Measurements from ENCODE around the gene PHF20. TPM values are rescaled to one million over a fixed set of nuclear protein-coding genes. Genes with fewer than 3 reads are reported as not detected.
"Not testable (repeated sequence)": the region's sequence is repeated elsewhere in the genome, so short reads cannot be mapped to it uniquely, and the experiment has no call there.

PHF20 gene
- total RNA-seq, 1 donor from 2014 or later, result 53.8 TPM

DNA sequence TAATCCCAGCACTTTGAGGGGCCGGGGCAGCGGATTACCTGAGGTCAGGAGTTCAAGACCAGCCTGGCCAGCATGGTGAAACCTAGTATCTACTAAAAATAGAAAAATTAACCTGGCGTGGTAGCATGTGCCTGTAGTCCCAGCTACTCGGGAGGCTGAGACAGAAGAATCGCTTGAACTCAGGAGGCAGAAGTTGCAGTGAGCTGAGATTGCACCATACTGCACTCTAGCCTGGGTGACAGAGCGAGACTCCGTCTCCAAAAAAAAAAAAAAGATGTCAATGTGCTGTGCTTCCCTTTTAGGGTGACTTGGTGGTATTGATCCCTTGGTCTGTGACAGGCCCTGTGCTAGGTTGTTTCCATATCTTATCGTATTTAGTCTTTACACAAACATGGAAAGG lies 79.8 kb downstream of the PHF20 start:
- H3K36me3 Mint-ChIP-seq (ENCODE audit: low read depth), result peaks cover 42% of the 10 kb centered on the region
- H3K4me1 Mint-ChIP-seq; intact Hi-C loops (cut with micrococcal nuclease); H3K4me3 Mint-ChIP-seq; H3K27ac Mint-ChIP-seq; H3K9me3 Mint-ChIP-seq; H3K27me3 Mint-ChIP-seq; DNase-seq: not testable (repeated sequence)

DNA sequence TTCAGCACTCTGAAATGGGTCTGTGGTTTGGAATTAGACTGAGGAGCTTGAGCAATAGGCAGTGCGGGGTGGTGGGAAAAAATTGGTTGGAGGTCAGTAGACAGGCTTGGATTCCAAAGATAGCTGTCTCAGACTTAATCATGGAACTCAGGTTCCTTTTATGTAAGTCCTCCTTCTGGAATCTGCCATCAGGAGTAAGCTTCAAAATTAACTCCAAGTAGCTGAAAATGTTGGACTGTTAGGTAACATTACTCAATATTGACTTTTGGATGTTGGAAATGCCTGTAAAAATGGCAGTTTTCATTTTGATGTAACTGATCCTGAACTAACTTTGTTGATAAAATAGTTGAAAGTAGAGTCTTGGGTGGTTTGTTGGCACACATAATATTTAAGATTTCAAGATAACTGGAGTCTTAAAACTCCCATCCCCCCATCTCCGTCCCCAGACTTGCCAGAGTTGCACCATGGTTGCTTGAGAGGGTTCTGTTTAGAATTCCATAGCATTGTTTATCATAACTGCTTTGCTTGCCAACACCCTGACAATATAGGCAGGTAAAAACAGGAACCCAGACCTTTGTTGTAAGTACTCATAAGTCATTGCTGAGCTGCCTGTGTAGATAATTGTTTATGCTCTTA lies 83.0 kb downstream of the PHF20 start:
- DNase-seq, result no peak
- Mint-ChIP-seq H3K4me1 (peaks cover 3% of the 10 kb centered on the region), H3K27me3 (no peaks in the 10 kb centered on the region)

DNA sequence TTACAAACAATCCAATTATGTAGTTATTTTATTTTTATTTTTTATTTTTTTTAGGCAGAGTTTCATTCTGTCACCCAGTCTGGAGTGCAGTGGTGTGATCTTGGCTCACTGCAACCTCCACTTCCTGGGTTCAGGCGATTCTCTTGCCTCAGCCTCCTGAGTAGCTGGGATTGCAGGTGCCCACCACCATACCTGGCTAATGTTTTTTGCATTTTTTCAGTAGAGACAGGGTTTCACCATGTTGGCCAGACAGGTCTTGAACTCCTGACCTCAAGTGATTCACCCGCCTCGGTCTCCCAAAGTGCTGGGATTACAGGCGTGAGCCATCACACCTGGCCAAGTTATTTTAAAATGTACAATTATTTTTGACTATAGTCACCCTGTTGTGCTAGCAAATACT lies 83.8 kb downstream of the PHF20 start:
- H3K27me3 Mint-ChIP-seq; intact Hi-C loops (cut with micrococcal nuclease); DNase-seq; H3K9me3 Mint-ChIP-seq; H3K4me1 Mint-ChIP-seq; H3K27ac Mint-ChIP-seq; H3K4me3 Mint-ChIP-seq: not testable (repeated sequence)
- H3K36me3 Mint-ChIP-seq (ENCODE audit: low read depth), result peaks cover 39% of the 10 kb centered on the region

More for the DNA sequence above, 83.0 kb downstream of the PHF20 start:
- no peak overlapping the region for H3K4me3 Mint-ChIP-seq
- intact Hi-C loops (cut with micrococcal nuclease), result no loop called here
- H3K27ac Mint-ChIP-seq, result peak overlapping the region; percentile 51
- peaks cover 39% of the 10 kb centered on the region for H3K36me3 Mint-ChIP-seq (ENCODE audit: low read depth)
- H3K9me3 Mint-ChIP-seq, result no peaks in the 10 kb centered on the region

DNA sequence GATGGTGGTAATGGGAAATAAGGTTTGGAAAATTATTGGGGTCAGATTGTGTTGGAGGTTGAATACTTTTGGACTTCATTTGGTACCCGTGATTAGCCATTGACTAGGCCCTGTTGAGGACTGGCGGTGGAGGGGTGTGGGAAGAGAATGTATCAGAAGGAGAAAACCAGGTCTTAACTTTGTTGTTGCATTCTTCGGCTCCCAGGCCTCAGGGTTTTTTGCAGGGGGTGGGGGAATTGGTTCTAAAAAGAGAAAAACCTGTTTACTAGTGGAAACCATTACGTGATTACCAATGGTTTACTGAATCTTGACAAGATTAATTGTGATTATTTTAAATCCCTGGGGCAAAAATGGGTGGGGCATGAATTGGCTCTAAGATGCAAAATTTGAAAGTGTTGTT lies 85.1 kb downstream of the PHF20 start:
- Mint-ChIP-seq H3K27me3 (no peaks in the 10 kb centered on the region), H3K4me1 (peaks cover 2% of the 10 kb centered on the region), H3K4me3 (no peak overlapping the region), H3K27ac (no peak overlapping the region), H3K36me3 (ENCODE audit: low read depth) (peaks cover 33% of the 10 kb centered on the region), H3K9me3 (no peaks in the 10 kb centered on the region)
- intact Hi-C loops (cut with micrococcal nuclease), result no loop called here
- DNase-seq, result no peak

DNA sequence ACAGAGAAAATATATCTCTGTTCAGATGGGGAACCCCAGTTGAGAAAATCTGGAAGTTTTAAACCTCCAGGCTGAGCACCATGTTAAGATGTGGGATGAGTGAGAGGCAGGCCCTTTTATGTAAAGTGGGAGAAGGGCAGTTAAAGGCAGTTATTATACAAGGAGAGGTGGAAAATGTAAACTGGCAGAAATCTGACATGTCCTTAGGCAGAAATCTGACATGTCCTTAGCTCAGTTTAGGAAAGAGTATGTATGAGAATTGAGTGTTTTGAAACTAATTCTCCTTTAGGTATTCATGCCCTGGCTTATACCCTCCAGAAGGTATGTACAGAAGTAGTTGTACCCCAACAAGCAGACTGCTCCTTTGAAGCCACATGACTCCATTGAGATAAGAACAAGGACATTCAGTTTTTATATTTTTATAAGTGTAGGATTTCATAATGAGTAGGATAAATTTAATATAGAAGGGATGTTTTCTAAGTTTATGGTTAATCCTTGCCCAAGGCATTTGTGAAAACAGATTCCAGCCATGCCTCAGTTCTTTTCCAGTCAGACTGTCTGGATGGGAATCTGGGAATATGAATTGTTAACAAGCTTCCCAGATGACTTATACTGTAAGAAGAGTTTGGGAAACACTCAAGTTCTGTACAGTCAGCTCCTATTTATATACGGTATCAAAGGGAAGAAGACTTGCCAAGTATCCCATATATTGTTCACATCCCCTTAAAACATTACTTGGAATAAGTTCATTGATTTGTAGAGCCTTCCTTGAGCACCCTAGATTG lies 94.8 kb downstream of the PHF20 start:
- DNase-seq, result no peak
- Mint-ChIP-seq H3K27me3 (no peaks in the 10 kb centered on the region), H3K27ac (peak overlapping the region; percentile 4), H3K36me3 (ENCODE audit: low read depth) (peaks cover 23% of the 10 kb centered on the region), H3K9me3 (no peaks in the 10 kb centered on the region), H3K4me1 (peaks cover 4% of the 10 kb centered on the region), H3K4me3 (no peak overlapping the region)
- intact Hi-C loops (cut with micrococcal nuclease), result no loop called here

DNA sequence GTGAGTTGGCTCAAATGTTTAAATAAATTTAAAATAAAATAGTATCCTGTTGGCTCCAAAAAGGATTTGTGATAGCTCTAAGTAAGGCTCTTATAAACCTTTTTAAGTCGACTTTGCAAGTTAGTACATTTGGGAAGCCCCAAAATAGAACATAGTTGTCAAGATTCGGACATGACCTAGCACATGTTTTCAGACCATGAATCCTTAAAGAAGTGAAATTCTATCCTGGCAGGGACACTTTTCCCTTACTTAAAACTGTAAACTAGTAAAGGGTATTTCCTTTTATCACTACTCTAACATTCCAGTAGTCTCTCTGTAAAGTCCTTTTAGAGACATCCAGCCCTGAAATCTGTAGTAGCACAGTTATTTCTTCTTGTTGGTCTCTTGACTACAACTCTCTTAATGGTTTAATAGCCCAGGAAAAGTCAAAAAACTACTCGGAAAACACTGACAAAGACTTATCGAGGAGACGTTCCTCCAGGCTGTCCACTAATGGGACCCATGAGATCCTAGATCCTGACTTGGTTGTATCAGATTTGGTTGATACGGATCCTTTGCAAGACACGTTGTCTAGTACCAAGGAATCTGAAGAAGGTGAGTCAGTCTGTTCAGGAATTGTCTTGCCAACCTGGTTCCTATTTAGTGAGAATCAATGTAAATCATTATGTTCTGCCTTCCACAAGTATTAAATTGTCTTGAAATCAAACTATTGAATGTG lies 98.9 kb downstream of the PHF20 start:
- Mint-ChIP-seq H3K4me1 (peaks cover 4% of the 10 kb centered on the region), H3K36me3 (ENCODE audit: low read depth) (peaks cover 26% of the 10 kb centered on the region), H3K27ac (no peak overlapping the region), H3K9me3 (no peaks in the 10 kb centered on the region), H3K4me3 (no peak overlapping the region), H3K27me3 (no peaks in the 10 kb centered on the region)
- DNase-seq, result no peak
- intact Hi-C loops (cut with micrococcal nuclease), result no loop called here

DNA sequence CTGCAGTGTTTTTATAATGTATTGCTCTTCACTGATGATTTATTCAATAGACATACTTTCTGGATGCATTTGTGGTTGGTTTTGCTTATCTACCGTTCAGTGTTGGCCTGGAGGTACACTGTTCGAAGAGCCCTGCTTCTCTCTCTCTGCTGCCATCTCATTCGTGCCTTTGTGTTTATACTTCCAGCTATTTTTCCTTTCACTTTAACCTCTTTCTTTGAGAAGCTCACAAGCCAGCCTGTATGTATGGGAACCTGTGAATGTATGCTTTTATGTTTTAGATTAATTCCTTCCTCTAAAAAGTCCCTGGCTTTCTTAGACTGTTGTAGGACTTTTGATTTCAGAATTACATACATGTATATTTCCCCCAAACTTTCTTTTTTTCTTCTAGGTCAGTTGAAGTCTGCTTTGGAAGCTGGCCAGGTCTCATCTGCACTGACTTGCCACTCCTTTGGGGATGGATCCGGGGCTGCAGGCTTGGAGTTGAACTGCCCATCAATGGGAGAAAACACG lies 99.5 kb downstream of the PHF20 start:
- no peak for DNase-seq
- Mint-ChIP-seq H3K36me3 (ENCODE audit: low read depth) (peaks cover 26% of the 10 kb centered on the region), H3K27ac (peak overlapping the region; percentile 41), H3K4me3 (no peak overlapping the region), H3K27me3 (no peaks in the 10 kb centered on the region), H3K9me3 (no peaks in the 10 kb centered on the region), H3K4me1 (peaks cover 4% of the 10 kb centered on the region)
- intact Hi-C loops (cut with micrococcal nuclease), result no loop called here

DNA sequence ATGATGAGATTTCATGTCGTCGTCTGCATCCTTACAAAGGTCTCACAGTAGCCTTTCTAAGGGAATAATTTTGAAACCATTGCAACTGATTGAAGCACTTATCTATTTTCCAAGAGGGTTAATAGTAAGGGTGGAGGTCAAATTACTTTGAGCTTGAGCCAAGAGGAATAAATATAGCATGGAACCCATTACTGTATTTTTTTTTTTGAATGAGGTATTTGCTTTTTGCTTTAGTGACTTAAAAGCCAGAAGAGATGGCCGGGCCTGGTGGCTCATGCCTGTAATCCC lies 104.2 kb downstream of the PHF20 start:
- H3K27me3 Mint-ChIP-seq, result no peaks in the 10 kb centered on the region
- peaks cover 8% of the 10 kb centered on the region for H3K4me1 Mint-ChIP-seq
- no peak for DNase-seq
- intact Hi-C loops (cut with micrococcal nuclease), result no loop called here
- no peak overlapping the region for H3K4me3 Mint-ChIP-seq
- H3K27ac Mint-ChIP-seq, result no peak overlapping the region
- H3K9me3 Mint-ChIP-seq, result no peaks in the 10 kb centered on the region
- H3K36me3 Mint-ChIP-seq (ENCODE audit: low read depth), result peaks cover 21% of the 10 kb centered on the region

DNA sequence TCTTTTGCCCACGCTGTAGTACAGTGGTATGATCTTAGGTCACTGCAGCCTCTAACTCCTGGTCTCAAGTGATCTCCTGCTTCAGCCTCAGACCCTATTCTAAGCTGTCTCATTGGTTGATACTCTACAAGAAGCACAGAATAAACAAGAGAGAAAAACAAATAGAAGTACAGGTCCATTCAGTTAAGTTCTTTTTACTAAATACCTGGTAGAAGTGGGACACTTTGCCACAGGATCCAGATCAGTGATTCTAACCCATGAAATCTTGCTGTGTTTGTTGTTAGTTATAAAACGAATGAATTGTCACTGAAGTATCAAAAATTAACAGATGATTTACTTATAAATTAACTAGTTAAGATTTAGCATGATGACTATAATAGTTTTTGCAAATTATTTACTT lies 105.8 kb downstream of the PHF20 start:
- Mint-ChIP-seq H3K36me3 (ENCODE audit: low read depth) (peaks cover 17% of the 10 kb centered on the region), H3K4me1 (peaks cover 4% of the 10 kb centered on the region), H3K4me3 (no peak overlapping the region), H3K9me3 (no peaks in the 10 kb centered on the region), H3K27ac (no peak overlapping the region), H3K27me3 (no peaks in the 10 kb centered on the region)
- no peak for DNase-seq
- intact Hi-C loops (cut with micrococcal nuclease), result no loop called here

DNA sequence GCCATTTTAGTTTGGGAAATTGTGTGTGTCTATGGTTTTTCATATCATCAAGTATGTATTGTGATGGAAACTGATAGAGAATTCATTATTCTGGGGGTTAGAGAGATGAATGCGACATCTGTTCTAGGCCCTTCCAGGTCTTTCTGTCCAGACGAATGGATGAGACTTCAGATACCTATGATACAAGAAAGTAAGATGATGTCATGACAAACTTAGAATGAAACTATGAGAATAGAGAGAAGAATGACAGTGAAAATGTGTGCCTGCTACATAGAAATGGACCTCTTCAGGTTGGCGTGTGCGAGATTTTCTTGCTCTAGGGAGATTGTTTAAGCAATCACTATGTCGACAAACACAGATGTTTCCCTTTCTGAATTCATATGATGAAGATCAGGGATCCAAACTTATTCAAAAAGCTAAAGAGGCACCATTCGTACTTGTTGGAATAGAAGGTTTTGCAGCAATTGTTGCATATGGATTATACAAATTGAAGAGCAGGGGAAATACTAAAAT lies 106.4 kb downstream of the PHF20 start:
- Mint-ChIP-seq H3K4me1 (peaks cover 4% of the 10 kb centered on the region), H3K27ac (no peak overlapping the region), H3K4me3 (no peak overlapping the region), H3K27me3 (no peaks in the 10 kb centered on the region), H3K9me3 (no peaks in the 10 kb centered on the region), H3K36me3 (ENCODE audit: low read depth) (peaks cover 14% of the 10 kb centered on the region)
- intact Hi-C loops (cut with micrococcal nuclease), result no loop called here
- DNase-seq, result no peak

DNA sequence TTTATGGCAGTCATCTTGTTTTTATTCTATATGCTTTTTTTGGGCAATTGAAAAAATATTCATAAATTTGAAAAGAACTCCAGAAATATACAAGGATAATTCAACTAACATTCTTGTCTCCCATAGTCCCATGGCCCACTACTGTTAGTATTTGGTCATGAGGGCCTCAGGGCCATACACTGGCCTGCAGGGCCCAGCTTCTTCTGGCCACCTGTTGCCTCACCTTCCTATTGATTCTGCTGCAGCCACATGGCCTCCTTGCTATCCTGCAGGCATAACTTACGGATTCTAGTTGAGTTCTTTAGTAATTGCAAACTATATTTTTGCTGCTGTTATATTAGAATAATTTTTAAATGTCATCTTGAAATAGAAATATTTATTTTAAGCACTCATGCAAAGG lies 109.9 kb downstream of the PHF20 start:
- no peaks in the 10 kb centered on the region for H3K9me3 Mint-ChIP-seq
- H3K27me3 Mint-ChIP-seq, result no peaks in the 10 kb centered on the region
- intact Hi-C loops (cut with micrococcal nuclease), result loop anchor here (10.0 kb wide), 2 partner anchors 277 to 417 kb away; no protein-coding TSS in a partner anchor
- H3K4me1 Mint-ChIP-seq, result peaks cover 10% of the 10 kb centered on the region
- H3K4me3 Mint-ChIP-seq, result no peak overlapping the region
- DNase-seq, result no peak
- peaks cover 12% of the 10 kb centered on the region for H3K36me3 Mint-ChIP-seq (ENCODE audit: low read depth)
- H3K27ac Mint-ChIP-seq, result no peak overlapping the region

DNA sequence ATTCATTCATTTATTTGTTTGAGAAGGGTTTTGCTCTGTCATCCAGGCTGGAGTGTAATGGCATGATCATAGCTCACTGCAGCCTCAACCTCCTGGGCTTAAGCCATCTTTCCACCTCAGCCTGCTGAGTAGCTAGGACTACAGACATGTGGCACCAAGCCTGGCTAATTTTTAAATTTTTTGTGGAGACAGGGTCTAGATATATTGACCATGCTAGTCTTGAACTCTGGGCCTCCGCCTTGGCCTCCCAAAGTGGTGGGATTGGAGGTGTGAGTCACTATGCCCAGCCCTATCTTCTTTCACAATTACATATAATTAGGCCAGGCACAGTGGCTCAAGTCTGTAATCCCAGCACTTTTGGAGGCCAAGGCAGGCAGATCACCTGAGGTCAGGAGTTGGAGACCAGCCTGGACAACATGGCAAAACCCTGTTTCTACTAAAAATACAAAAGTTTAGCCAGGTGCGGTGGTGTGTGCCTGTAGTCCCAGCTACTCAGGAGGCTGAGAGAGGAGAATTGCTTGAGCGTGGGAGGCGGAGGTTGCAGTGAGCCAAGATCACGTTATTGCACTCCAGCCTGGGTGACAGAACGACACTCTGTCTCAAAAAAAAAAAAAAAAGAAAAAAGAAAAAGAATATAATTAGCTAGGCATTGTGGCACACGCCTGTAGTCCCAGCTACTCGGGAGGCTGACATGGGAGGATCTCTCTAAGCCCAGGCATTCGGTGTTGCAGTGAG lies 110.8 kb downstream of the PHF20 start:
- H3K4me3 Mint-ChIP-seq, H3K27ac Mint-ChIP-seq, DNase-seq, H3K27me3 Mint-ChIP-seq, H3K9me3 Mint-ChIP-seq: not testable (repeated sequence)
- Mint-ChIP-seq H3K4me1 (peaks cover 10% of the 10 kb centered on the region), H3K36me3 (ENCODE audit: low read depth) (peaks cover 12% of the 10 kb centered on the region)
- intact Hi-C loops (cut with micrococcal nuclease), result loop anchor here (10.0 kb wide), 2 partner anchors 278 to 418 kb away; no protein-coding TSS in a partner anchor

DNA sequence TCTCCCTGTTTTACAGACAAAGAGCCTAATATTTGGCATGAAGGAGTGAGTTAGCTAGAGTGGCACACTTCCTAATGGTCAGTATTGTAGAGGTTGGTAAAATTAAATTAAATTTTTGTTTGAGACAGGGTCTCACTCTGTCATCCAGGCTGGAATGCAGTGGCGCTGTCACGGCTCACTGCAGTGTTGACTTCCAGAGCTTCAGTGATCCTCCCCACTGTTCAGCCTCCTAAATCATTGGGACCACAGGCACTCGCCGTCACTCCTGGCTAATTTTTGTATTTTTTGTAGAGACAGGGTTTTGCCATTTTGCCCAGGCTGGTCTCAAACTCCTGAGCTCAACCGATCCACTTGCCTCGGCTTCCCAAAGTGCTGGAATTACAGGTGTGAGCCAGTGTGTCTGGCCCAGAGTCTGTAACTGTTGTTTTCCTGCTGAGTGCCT lies 111.5 kb downstream of the PHF20 start:
- Mint-ChIP-seq H3K4me3 (no peak overlapping the region), H3K36me3 (ENCODE audit: low read depth) (peaks cover 7% of the 10 kb centered on the region)
- intact Hi-C loops (cut with micrococcal nuclease), result loop anchor here (10.0 kb wide), 2 partner anchors 279 to 419 kb away; no protein-coding TSS in a partner anchor

More for the DNA sequence above, 111.5 kb downstream of the PHF20 start:
- Mint-ChIP-seq H3K9me3 (no peaks in the 10 kb centered on the region), H3K4me1 (peaks cover 10% of the 10 kb centered on the region), H3K27me3 (no peaks in the 10 kb centered on the region), H3K27ac (no peak overlapping the region)
- no peak for DNase-seq

Data from activated CD4-positive, alpha-beta T cell treated with anti-CD3 and anti-CD28 coated beads, Interleukin-2, amount 10 ng/mL, durations not matched to agents 24 days and 14 days (primary cell).